ENCODE measurements around the gene C5orf47.

Gene C5orf47

DNA sequence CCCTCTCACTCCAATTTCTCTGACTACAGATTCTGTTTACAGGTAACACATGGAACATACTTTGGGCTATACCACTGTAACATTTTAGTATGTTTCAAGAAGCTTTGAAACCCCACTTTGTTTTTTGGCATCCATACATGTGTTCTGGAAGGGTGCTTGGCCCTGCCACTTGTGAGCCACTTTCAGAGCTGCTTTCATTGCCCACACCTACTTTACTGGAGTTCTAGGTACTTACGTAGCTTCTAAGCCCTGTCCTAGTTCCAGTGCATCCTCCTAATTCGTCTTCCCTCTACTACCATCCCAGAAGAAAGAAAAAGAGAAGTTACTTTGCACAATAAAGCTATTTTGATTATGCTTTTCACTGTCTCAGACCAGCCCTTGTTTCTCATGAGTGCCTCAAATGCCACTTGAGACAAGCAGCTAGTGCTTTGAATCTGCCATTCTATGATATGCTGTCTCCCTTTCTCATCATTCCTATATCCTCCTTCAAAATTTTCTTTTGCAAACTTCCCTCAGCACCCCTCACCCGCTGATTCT, 26.5 kb upstream of the C5orf47 start:
- H3K4me3 ChIP-seq (IDR thresholded peaks at IDR 0.05; ENCODE audit: insufficient read depth, low read depth, low read length): no peak overlapping the region
- no peak overlapping the region for H3K9ac ChIP-seq
- no peaks in the 10 kb centered on the region for H3K27me3 ChIP-seq (ENCODE audit: insufficient read depth, low read depth)
- H3K79me2 ChIP-seq (ENCODE audit: insufficient read depth, low read depth): no peaks in the 10 kb centered on the region
- no peak overlapping the region for H2AFZ ChIP-seq (ENCODE audit: low read depth)
- H3K36me3 ChIP-seq (ENCODE audit: insufficient read depth): no peaks in the 10 kb centered on the region
- TF ChIP-seq, protein P1, sequence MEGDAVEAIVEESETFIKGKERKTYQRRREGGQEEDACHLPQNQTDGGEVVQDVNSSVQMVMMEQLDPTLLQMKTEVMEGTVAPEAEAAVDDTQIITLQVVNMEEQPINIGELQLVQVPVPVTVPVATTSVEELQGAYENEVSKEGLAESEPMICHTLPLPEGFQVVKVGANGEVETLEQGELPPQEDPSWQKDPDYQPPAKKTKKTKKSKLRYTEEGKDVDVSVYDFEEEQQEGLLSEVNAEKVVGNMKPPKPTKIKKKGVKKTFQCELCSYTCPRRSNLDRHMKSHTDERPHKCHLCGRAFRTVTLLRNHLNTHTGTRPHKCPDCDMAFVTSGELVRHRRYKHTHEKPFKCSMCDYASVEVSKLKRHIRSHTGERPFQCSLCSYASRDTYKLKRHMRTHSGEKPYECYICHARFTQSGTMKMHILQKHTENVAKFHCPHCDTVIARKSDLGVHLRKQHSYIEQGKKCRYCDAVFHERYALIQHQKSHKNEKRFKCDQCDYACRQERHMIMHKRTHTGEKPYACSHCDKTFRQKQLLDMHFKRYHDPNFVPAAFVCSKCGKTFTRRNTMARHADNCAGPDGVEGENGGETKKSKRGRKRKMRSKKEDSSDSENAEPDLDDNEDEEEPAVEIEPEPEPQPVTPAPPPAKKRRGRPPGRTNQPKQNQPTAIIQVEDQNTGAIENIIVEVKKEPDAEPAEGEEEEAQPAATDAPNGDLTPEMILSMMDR (conservative IDR thresholded peaks at IDR 0.05; ENCODE audit: low read depth, low read length): no peak
- no peak overlapping the region for H3K27ac ChIP-seq
- no peaks in the 10 kb centered on the region for H3K4me1 ChIP-seq (ENCODE audit: low read depth, poor library complexity, severe bottlenecking)
- no peak overlapping the region for H3K4me2 ChIP-seq
- no peaks in the 10 kb centered on the region for H4K20me1 ChIP-seq (ENCODE audit: insufficient read depth)

DNA sequence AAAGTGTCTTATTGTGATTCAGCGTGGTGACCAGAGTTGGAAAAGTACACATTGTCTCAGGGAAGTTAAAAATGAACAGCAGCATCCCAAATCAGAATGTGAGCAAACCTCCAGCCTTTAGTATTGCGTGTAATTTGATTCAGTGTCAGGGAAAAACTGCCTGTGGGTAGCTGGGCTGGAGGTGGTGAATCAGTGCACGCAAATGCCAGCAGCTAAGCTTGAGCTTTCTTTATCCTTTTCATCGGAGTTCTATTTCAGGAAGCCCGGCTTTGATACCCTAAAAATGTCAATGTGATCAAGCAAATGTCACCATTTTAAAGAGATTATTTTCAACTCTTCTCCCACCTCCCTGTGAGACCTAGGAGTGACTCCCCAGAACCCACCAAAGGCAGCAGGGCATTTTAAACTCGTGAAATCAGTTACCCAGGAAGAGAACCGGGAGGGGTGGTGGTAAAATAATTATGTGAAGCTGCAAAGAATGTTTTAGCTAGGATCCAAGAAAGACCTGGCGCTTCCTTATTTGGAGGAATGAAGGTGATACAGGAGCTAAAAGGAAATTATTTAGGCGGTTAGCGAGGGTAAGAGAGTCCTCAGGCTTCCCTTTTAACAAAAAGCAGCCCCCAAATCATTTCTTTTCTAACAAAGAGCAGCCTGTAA, 25.7 kb upstream of the C5orf47 start:
- H3K4me2 ChIP-seq: no peak overlapping the region
- no peaks in the 10 kb centered on the region for H3K4me1 ChIP-seq (ENCODE audit: low read depth, poor library complexity, severe bottlenecking)
- H3K79me2 ChIP-seq (ENCODE audit: insufficient read depth, low read depth): no peaks in the 10 kb centered on the region
- no peaks in the 10 kb centered on the region for H3K27me3 ChIP-seq (ENCODE audit: insufficient read depth, low read depth)
- no peaks in the 10 kb centered on the region for H3K36me3 ChIP-seq (ENCODE audit: insufficient read depth)
- TF ChIP-seq, protein P1 (conservative IDR thresholded peaks at IDR 0.05; ENCODE audit: low read depth, low read length): no peak
- H3K4me3 ChIP-seq (IDR thresholded peaks at IDR 0.05; ENCODE audit: insufficient read depth, low read depth, low read length): no peak overlapping the region
- H3K27ac ChIP-seq: no peak overlapping the region
- no peak overlapping the region for H2AFZ ChIP-seq (ENCODE audit: low read depth)
- H3K9ac ChIP-seq: no peak overlapping the region
- H4K20me1 ChIP-seq (ENCODE audit: insufficient read depth): no peaks in the 10 kb centered on the region

DNA sequence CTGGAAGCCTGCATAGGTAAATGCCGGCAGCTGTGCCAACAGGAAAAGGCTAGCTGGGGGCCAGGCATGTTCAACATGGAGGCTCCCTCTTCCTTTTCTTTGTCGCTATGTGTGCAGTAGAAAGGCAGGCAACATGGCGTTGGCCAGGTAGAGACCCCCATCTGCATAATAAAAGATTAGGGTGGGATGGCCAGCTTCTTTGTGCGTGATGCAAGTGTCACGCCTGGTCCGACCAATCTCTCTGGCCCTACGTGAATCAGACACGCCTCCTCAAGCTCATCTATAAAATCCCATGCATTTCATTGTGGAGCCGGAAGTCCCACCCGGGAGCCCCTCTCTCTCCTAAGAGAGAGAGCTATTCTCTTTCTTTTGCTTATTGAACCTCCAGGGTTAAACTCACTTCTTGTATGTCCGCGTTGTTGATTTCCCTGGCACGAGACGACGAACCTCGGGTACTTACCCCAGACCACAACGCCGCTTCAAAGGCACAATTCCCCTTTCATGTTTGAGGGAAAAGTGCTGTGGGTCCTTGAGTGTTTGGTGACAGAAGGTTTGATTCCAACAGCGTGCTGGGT, 25.0 kb upstream of the C5orf47 start:
- H3K4me2 ChIP-seq: no peak overlapping the region
- H3K4me3 ChIP-seq (IDR thresholded peaks at IDR 0.05; ENCODE audit: insufficient read depth, low read depth, low read length): no peak overlapping the region
- TF ChIP-seq, protein P1 (conservative IDR thresholded peaks at IDR 0.05; ENCODE audit: low read depth, low read length): no peak
- no peak overlapping the region for H2AFZ ChIP-seq (ENCODE audit: low read depth)
- H3K79me2 ChIP-seq (ENCODE audit: insufficient read depth, low read depth): no peaks in the 10 kb centered on the region
- H3K36me3 ChIP-seq (ENCODE audit: insufficient read depth): no peaks in the 10 kb centered on the region
- H3K27ac ChIP-seq: no peak overlapping the region
- H4K20me1 ChIP-seq (ENCODE audit: insufficient read depth): no peaks in the 10 kb centered on the region
- H3K27me3 ChIP-seq (ENCODE audit: insufficient read depth, low read depth): no peaks in the 10 kb centered on the region
- no peaks in the 10 kb centered on the region for H3K4me1 ChIP-seq (ENCODE audit: low read depth, poor library complexity, severe bottlenecking)
- H3K9ac ChIP-seq: no peak overlapping the region

DNA sequence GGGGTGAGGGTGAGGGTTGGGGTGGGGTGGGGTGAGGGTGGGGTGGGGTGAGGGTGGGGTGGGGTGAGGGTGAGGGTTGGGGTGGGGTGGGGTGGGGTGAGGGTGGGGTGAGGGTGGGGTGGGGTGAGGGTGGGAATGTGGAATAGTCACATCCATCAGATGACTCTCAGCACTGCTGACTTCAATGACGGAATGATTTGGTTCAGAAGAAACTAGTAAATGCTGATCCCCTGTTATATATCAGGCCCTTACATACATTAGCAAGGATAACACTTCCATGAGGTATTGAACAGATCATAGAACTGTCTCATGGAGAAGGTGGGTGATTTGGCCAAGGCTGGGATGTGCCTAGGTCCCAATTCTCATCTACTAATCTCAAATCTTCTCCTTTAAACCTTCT, 24.5 kb upstream of the C5orf47 start:
- Histone ChIP-seq H3K27me3 (ENCODE audit: insufficient read depth, low read depth) (no peaks in the 10 kb centered on the region), H3K4me2 (no peak overlapping the region), H3K27ac (no peak overlapping the region), H4K20me1 (ENCODE audit: insufficient read depth) (no peaks in the 10 kb centered on the region), H2AFZ (ENCODE audit: low read depth) (no peak overlapping the region), H3K79me2 (ENCODE audit: insufficient read depth, low read depth) (no peaks in the 10 kb centered on the region), H3K36me3 (ENCODE audit: insufficient read depth) (no peaks in the 10 kb centered on the region), H3K4me1 (ENCODE audit: low read depth, poor library complexity, severe bottlenecking) (no peaks in the 10 kb centered on the region), H3K9ac (no peak overlapping the region), H3K4me3 (IDR thresholded peaks at IDR 0.05; ENCODE audit: insufficient read depth, low read depth, low read length) (no peak overlapping the region)
- TF ChIP-seq, protein P1 (conservative IDR thresholded peaks at IDR 0.05; ENCODE audit: low read depth, low read length): no peak
